ENCODE data around the gene KDM4F.

GRCh38 chr11:95042239-95042638, 7.0 kb upstream of the KDM4F start:
- no peak for TF ChIP-seq CTCF (IDR thresholded peaks at IDR 0.05)
- no peak for TF ChIP-seq POLR2A (IDR thresholded peaks at IDR 0.05)

All from esophagus squamous epithelium (tissue), 4 donors.